H1 (cell line): ENCODE results near the gene TENT4A. TPM values are rescaled to one million over a fixed set of nuclear protein-coding genes. Genes with fewer than 3 reads are reported as not detected.

Experiments
- CTCF ChIA-PET: fragments of 300-600 bp; sonication (Branson Sonifier 250); formaldehyde crosslinking; loops from one replicate; lab custom pipeline; 2021; ENCODE audit not compliant: partially characterized antibody; lab: Charles Lee
- POLR2A ChIA-PET: fragments of 300-600 bp; sonication (Branson Sonifier 250); formaldehyde crosslinking; loops from one replicate; lab custom pipeline; 2021; ENCODE audit warnings: inconsistent platforms; ENCODE audit not compliant: partially characterized antibody; lab: Charles Lee
- DNase-seq, 2 experiments: peaks; one replicate each; pipeline versions ENCODE4 v3.0.0 to v3.0.0-alpha.2; 2010 to 2022; ENCODE audit warnings: low spot score in 2 of 2, low read depth in 1 of 2, mixed read lengths in 1 of 2
- FAIRE-seq: peaks from 2 replicates; lab custom pipeline; 2011; peaks lifted over from hg19 to GRCh38; lab: Jason Lieb, UNC
- H2AFZ ChIP-seq: 2 replicates; pipeline ENCODE4 v1.8.1; 2012; ENCODE audit warnings: low read length, inconsistent platforms
- H2AK5ac ChIP-seq: 2 replicates; pipeline ENCODE4 v1.6.1; 2013; ENCODE audit warnings: low read depth, low read length
- H2BK120ac ChIP-seq: replicated peaks from 2 replicates; pipeline ENCODE3; 2013; ENCODE audit warnings: low read depth, low read length, inconsistent platforms
- H2BK12ac ChIP-seq: 2 replicates; pipeline ENCODE4 v1.6.1; 2013; ENCODE audit warnings: low read depth, low read length
- H2BK15ac ChIP-seq: 2 replicates; pipeline ENCODE4 v1.6.1; 2013; ENCODE audit warnings: low read length
- H2BK20ac ChIP-seq: 2 replicates; pipeline ENCODE4 v1.6.1; 2013; ENCODE audit warnings: low read length
- H2BK5ac ChIP-seq: 2 replicates; pipeline ENCODE4 v1.6.1; 2013; ENCODE audit warnings: low read depth, low read length
- H3K14ac ChIP-seq: 2 replicates; pipeline ENCODE4 v1.6.1; 2013; ENCODE audit warnings: inconsistent platforms; ENCODE audit not compliant: insufficient read length
- H3K18ac ChIP-seq: 2 replicates; pipeline ENCODE4 v1.6.1; 2013; ENCODE audit warnings: low read length; ENCODE audit errors: extremely low read depth
- H3K23ac ChIP-seq: 2 replicates; pipeline ENCODE4 v1.6.1; 2013; ENCODE audit warnings: inconsistent platforms; ENCODE audit not compliant: insufficient read length
- H3K23me2 ChIP-seq: 2 replicates; pipeline ENCODE4 v1.6.1; 2013; ENCODE audit warnings: low read depth, low read length
- H3K27ac ChIP-seq: 2 replicates; pipeline ENCODE4 v1.6.1; 2011; ENCODE audit warnings: low read depth, low read length, inconsistent platforms
- H3K27me3 ChIP-seq, 4 experiments: replicated peaks in 1 of 4; 1 replicate in 1 of 4; 2 replicates in 3 of 4; pipeline versions ENCODE4 v1.6.1 to v1.8.1; 2011 to 2013; ENCODE audit warnings: low read length in 3 of 4, mild to moderate bottlenecking in 3 of 4, inconsistent platforms in 2 of 4, mixed read lengths in 2 of 4, moderate library complexity in 1 of 4; ENCODE audit not compliant: control insufficient read depth in 3 of 4, insufficient read depth in 3 of 4; ENCODE audit errors: extremely low read depth in 1 of 4
- H3K36me3 ChIP-seq, 4 experiments: 2 replicates each; pipeline versions ENCODE4 v1.6.1 to v1.8.1; 2011 to 2013; ENCODE audit warnings: mild to moderate bottlenecking in 4 of 4, low read length in 3 of 4, moderate library complexity in 2 of 4, control low read depth in 1 of 4, inconsistent platforms in 1 of 4; ENCODE audit not compliant: insufficient read depth in 4 of 4, control insufficient read depth in 2 of 4
- H3K4ac ChIP-seq: replicated peaks from 2 replicates; pipeline ENCODE3; 2013; ENCODE audit warnings: low read length, low read depth, mixed read lengths, inconsistent platforms; ENCODE audit not compliant: insufficient read length
- H3K4me1 ChIP-seq, 4 experiments: replicated peaks in 1 of 4; 1 replicate in 1 of 4; 2 replicates in 3 of 4; pipeline versions ENCODE4 v1.6.1 to v1.8.1; 2011 to 2013; ENCODE audit warnings: low read length in 3 of 4, inconsistent platforms in 2 of 4, mixed read lengths in 1 of 4; ENCODE audit not compliant: insufficient read depth in 4 of 4, control insufficient read depth in 3 of 4
- H3K4me2 ChIP-seq, 2 experiments: 2 replicates each; pipeline versions ENCODE4 v1.6.1 to v1.8.1; 2011 to 2013; ENCODE audit warnings: low read depth in 2 of 2, low read length in 2 of 2, control low read depth in 1 of 2, inconsistent platforms in 1 of 2, mild to moderate bottlenecking in 1 of 2; ENCODE audit not compliant: insufficient read depth in 1 of 2
- H3K4me3 ChIP-seq, 4 experiments: fragments of 200-600, 300-600 bp in 1 of 4; sonication (generic), shearing (Covaris generic), sonication (Bioruptor Twin) in 1 of 4; 2 replicates each; pipeline versions ENCODE4 v1.5.1 to v1.8.1; 2011 to 2016; ENCODE audit warnings: low read length in 4 of 4, low read depth in 3 of 4, control low read depth in 2 of 4, inconsistent platforms in 2 of 4, mild to moderate bottlenecking in 2 of 4, mixed read lengths in 1 of 4, moderate library complexity in 1 of 4; ENCODE audit not compliant: insufficient read depth in 2 of 4; ENCODE audit errors: extremely low read depth in 1 of 4
- H3K56ac ChIP-seq: replicated peaks from 2 replicates; pipeline ENCODE3; 2013; ENCODE audit warnings: low read depth, mild to moderate bottlenecking, mixed read lengths, low read length, inconsistent platforms; ENCODE audit not compliant: insufficient read length
- H3K79me1 ChIP-seq: 2 replicates; pipeline ENCODE4 v1.6.1; 2013; ENCODE audit warnings: low read depth, low read length, control low read depth
- H3K79me2 ChIP-seq, 2 experiments: 2 replicates each; pipeline versions ENCODE4 v1.6.1 to v1.8.1; 2012 to 2013; ENCODE audit warnings: low read length in 2 of 2, mild to moderate bottlenecking in 2 of 2, inconsistent platforms in 1 of 2; ENCODE audit not compliant: insufficient read depth in 2 of 2, control insufficient read depth in 1 of 2
- H3K9ac ChIP-seq, 4 experiments: replicated peaks in 1 of 4; 1 replicate in 1 of 4; 2 replicates in 3 of 4; pipeline versions ENCODE4 v1.6.1 to v1.8.1; 2011 to 2013; ENCODE audit warnings: low read depth in 3 of 4, low read length in 3 of 4, control low read depth in 2 of 4, mild to moderate bottlenecking in 2 of 4, moderate library complexity in 2 of 4, inconsistent platforms in 1 of 4; ENCODE audit errors: extremely low read depth in 1 of 4
- H3K9me3 ChIP-seq, 2 experiments: 2 replicates each; pipeline versions ENCODE4 v1.6.1 to v1.8.1; 2012 to 2013; ENCODE audit warnings: mild to moderate bottlenecking in 2 of 2, moderate library complexity in 2 of 2, control low read depth in 1 of 2, inconsistent platforms in 1 of 2, low read depth in 1 of 2, low read length in 1 of 2, mixed read lengths in 1 of 2; ENCODE audit not compliant: insufficient read depth in 2 of 2
- H4K20me1 ChIP-seq, 2 experiments: replicated peaks in 1 of 2; 2 replicates each; pipeline versions ENCODE3 to v1.8.1; 2011 to 2013; ENCODE audit warnings: inconsistent platforms in 2 of 2, low read length in 2 of 2, mild to moderate bottlenecking in 1 of 2; ENCODE audit not compliant: insufficient read depth in 2 of 2, control insufficient read depth in 1 of 2
- H4K5ac ChIP-seq: 2 replicates; pipeline ENCODE4 v1.6.1; 2013; ENCODE audit warnings: low read length, low read depth, mixed read lengths, inconsistent platforms; ENCODE audit not compliant: insufficient read length
- H4K8ac ChIP-seq: 2 replicates; pipeline ENCODE4 v1.8.0; 2013; ENCODE audit warnings: mild to moderate bottlenecking, moderate library complexity, low read length, inconsistent platforms; ENCODE audit not compliant: insufficient read depth; ENCODE audit errors: extremely low read depth
- H4K91ac ChIP-seq: replicated peaks from 2 replicates; pipeline ENCODE3; 2013; ENCODE audit warnings: low read length, mixed read lengths, inconsistent platforms; ENCODE audit not compliant: insufficient read length
- ATF3 ChIP-seq: IDR thresholded peaks from 2 replicates; pipeline ENCODE4 v1.6.1; 2011; ENCODE audit warnings: low read depth, mild to moderate bottlenecking, low read length; ENCODE audit not compliant: insufficient read depth
- EP300 ChIP-seq, 2 experiments: IDR thresholded peaks; 1 replicate in 1 of 2; 2 replicates in 1 of 2; pipeline ENCODE4 v1.6.1; 2011 to 2012; ENCODE audit warnings: low read depth in 2 of 2, low read length in 2 of 2, mild to moderate bottlenecking in 2 of 2, borderline replicate concordance in 1 of 2, inconsistent platforms in 1 of 2, moderate library complexity in 1 of 2
- GTF2F1 ChIP-seq: IDR thresholded peaks from 2 replicates; pipeline ENCODE4 v1.6.1; 2012; ENCODE audit warnings: low read depth, low read length, improper control_type of control experiment, borderline replicate concordance
- KDM4A ChIP-seq: IDR thresholded peaks from one replicate; pipeline ENCODE4 v1.7.1; 2012; ENCODE audit warnings: low read depth, mild to moderate bottlenecking, moderate library complexity, low read length, inconsistent platforms; ENCODE audit not compliant: severe bottlenecking
- RFX5 ChIP-seq: IDR thresholded peaks from 2 replicates; pipeline ENCODE4 v1.6.1; 2011; ENCODE audit warnings: low read depth, low read length, improper control_type of control experiment, borderline replicate concordance
- SAP30 ChIP-seq: fragments of 300-600 bp; sonication (generic); IDR thresholded peaks from 2 replicates; pipeline ENCODE4 v1.7.1; 2012; ENCODE audit warnings: low read length, moderate library complexity, mild to moderate bottlenecking, inconsistent platforms; ENCODE audit not compliant: insufficient read depth, insufficient replicate concordance
- SP4 ChIP-seq: IDR thresholded peaks from 2 replicates; pipeline ENCODE4 v1.6.1; 2012; ENCODE audit warnings: low read length, inconsistent platforms
- SRF ChIP-seq: IDR thresholded peaks from 2 replicates; pipeline ENCODE4 v1.6.1; 2011; ENCODE audit warnings: mild to moderate bottlenecking, low read depth, low read length, moderate library complexity
- SUZ12 ChIP-seq: fragments of 200-600 bp; sonication (generic); IDR thresholded peaks from 2 replicates; pipeline ENCODE4 v1.6.1; 2012; ENCODE audit warnings: mild to moderate bottlenecking, inconsistent platforms, low read length, moderate library complexity, mixed read lengths
- YY1 ChIP-seq: IDR thresholded peaks from 2 replicates; pipeline ENCODE4 v1.6.1; 2011; ENCODE audit warnings: low read depth, mild to moderate bottlenecking, low read length
- WGBS, 2 experiments: shearing (Covaris generic) in 1 of 2; methylation state at CpG; one replicate each; pipeline versions ENCODE4 v1.1.6 to v1.1.7; 2013 to 2015; ENCODE audit warnings: low lambda C conversion rate in 2 of 2, mixed read lengths in 2 of 2, inconsistent platforms in 1 of 2, low coverage in 1 of 2, missing lambda C conversion rate in 1 of 2; ENCODE audit not compliant: insufficient replicate concordance in 2 of 2, insufficient coverage in 1 of 2, insufficient read length in 1 of 2; ENCODE audit errors: extremely low coverage in 1 of 2, missing lambda C conversion rate in 1 of 2; 5-methylcytosine and 5-hydroxymethylcytosine counted together
- polyA plus RNA-seq, 7 experiments: library from polyadenylated mRNA; depleted of rRNA in 3 of 7; stranded (reverse) in 5 of 7; unstranded in 2 of 7; fragments of >200 nt in 5 of 7; fragments of 200-250 nt in 2 of 7; gene quantifications; 1 replicate in 5 of 7; 2 replicates in 1 of 7; 4 replicates in 1 of 7; pipeline versions ENCODE4 v1.2.1 to v1.2.3, GENCODE V29; 2011 to 2013; ENCODE audit warnings: missing spikeins in 2 of 7, mixed read lengths in 2 of 7
- total RNA-seq: library from RNA; stranded (reverse); fragmentation: NEBNext Ultra II Directional; extraction: Animal tissue kit (Norgen Biotek cat#: 25700); gene quantifications from 2 replicates; pipeline ENCODE4 v1.2.1, GENCODE V29; 2021

Gene TENT4A
- total and polyA plus RNA-seq, 2 of the 8 experiments (the other 6 are each of a cell fraction or from before 2014, with no cell fraction given) = 8.9 to 25.1 TPM

- Histone ChIP-seq H3K4me2 (no peak overlapping the region), H2BK120ac (no peak overlapping the region), H3K23me2 (no peaks in the 10 kb centered on the region), H3K18ac (no peak overlapping the region), H2BK5ac (peak overlapping the region; percentile 71), H3K14ac (no peak overlapping the region), H4K91ac (no peak overlapping the region), H4K5ac (no peak overlapping the region), H3K79me1 (peaks cover 40% of the 10 kb centered on the region), H3K27me3 (no peaks in the 10 kb centered on the region), H4K8ac (no peak overlapping the region), H3K27ac (no peak overlapping the region), H2BK20ac (no peak overlapping the region), H3K9me3 (no peaks in the 10 kb centered on the region), H3K4me3 (no peak overlapping the region), H3K36me3 (no peaks in the 10 kb centered on the region), H3K56ac (no peak overlapping the region), H3K4me1 (peaks cover 3 to 13% (median 6%) of the 10 kb centered on the region in 4 experiments), H3K79me2 (peaks cover 9 to 97% of the 10 kb centered on the region in 2 experiments; a peak in 3 of 4 replicates), H2AFZ (no peak overlapping the region), H2AK5ac (no peak overlapping the region), H4K20me1 (peaks cover 38 to 56% of the 10 kb centered on the region in 2 experiments), H2BK12ac (no peak overlapping the region), H3K4ac (no peak overlapping the region), H3K9ac (no peak overlapping the region; a peak in 1 of 7 replicates), H3K23ac (no peak overlapping the region), H2BK15ac (no peak overlapping the region)
- ChIA-PET POLR2A (interaction anchor here (0.8 to 2.5 kb wide), 4 partner anchors 10 to 150 kb away, joined by 3 to 10 read pairs (median 4); partner anchors contain the start of genes NSUN2 and SRD5A1), CTCF (interaction anchor here (1.1 to 2.5 kb wide), 3 partner anchors 16 to 103 kb away, joined by 4 to 9 read pairs (median 8); no protein-coding TSS in a partner anchor)
- DNase-seq (no peak), FAIRE-seq (no peak)
- WGBS, 2 experiments = 91% methylated on average over 7 of the region's 8 CpGs; no CpG with 5 or more reads in 1 of the 2 experiments
- TF ChIP-seq RFX5 (no peak), SAP30 (no peak), YY1 (no peak), KDM4A (no peak), SRF (no peak), GTF2F1 (no peak), ATF3 (no peak), SUZ12 (no peak), EP300 (IDR thresholded peaks at IDR 0.05; ENCODE audit: borderline replicate concordance in 1 of 2, low read depth in 2 of 2, low read length in 2 of 2) (no peak), SP4 (no peak)
Observed at GRCh38 chr5:6727231-6727630, 14.0 kb downstream of the TENT4A start.
